ENCODE data around the gene GLE1. TPM values are rescaled to one million over a fixed set of nuclear protein-coding genes. Genes with fewer than 3 reads are reported as not detected.

The GLE1 gene
- total and polyA plus RNA-seq, 2 donors (not counting 1 experiment from before 2014, with no cell fraction given) = 11.8 to 30.3 TPM

GRCh38 chr9:128532581-128532980 lies 28.1 kb downstream of the GLE1 start:
- Mint-ChIP-seq H3K4me1 (peaks cover 2% of the 10 kb centered on the region), H3K27ac (peak overlapping the region; percentile 65), H3K27me3 (no peaks in the 10 kb centered on the region), H3K9me3 (ENCODE audit: insufficient read depth) (no peaks in the 10 kb centered on the region), H3K4me3 (no peak overlapping the region)
- H3K4me2 ChIP-seq (replicated peaks; ENCODE audit: low read depth, low read length, poor library complexity, severe bottlenecking) = no peak overlapping the region
- DNase-seq = no peak
- no peak for TF ChIP-seq CTCF (IDR thresholded peaks at IDR 0.05)
- no peak for TF ChIP-seq EZH2 (IDR thresholded peaks at IDR 0.05; ENCODE audit: borderline replicate concordance, insufficient read depth, low read depth, low read length, poor library complexity, severe bottlenecking)
- no peaks in the 10 kb centered on the region for H3K27me3 ChIP-seq (replicated peaks in 1 of 4; ENCODE audit: control extremely low read depth in 1 of 4, control insufficient read depth in 3 of 4, insufficient read depth in 4 of 4, low read length in 3 of 4)
- no peak overlapping the region for H3K27ac ChIP-seq (ENCODE audit: low read length in 2 of 2)
- H3K36me3 ChIP-seq (replicated peaks in 1 of 2; ENCODE audit: control extremely low read depth in 1 of 2, control insufficient read depth in 1 of 2, extremely low read depth in 1 of 2, insufficient read depth in 2 of 2, low read length in 1 of 2) = peaks cover 10 to 66% of the 10 kb centered on the region in 2 experiments
- H3K4me3 ChIP-seq (ENCODE audit: control extremely low read depth in 1 of 5, extremely low read depth in 1 of 5, insufficient read depth in 1 of 5, low read depth in 2 of 5, low read length in 4 of 5) = no peak overlapping the region
- intact Hi-C loops (cut with micrococcal nuclease) = no loop called here
- no peaks in the 10 kb centered on the region for H3K79me2 ChIP-seq (ENCODE audit: control insufficient read depth, insufficient read depth, low read length)
- H2AFZ ChIP-seq (ENCODE audit: insufficient read depth, low read depth, low read length, poor library complexity, severe bottlenecking) = no peak overlapping the region
- no peaks in the 10 kb centered on the region for H3K9me3 ChIP-seq (ENCODE audit: control extremely low read depth in 1 of 3, control insufficient read depth in 2 of 3, insufficient read depth in 1 of 3, low read length in 2 of 3)
- no peak for ATAC-seq (ENCODE audit: low read depth)
- WGBS (ENCODE audit: insufficient coverage) = 92% methylated on average over 2 of the region's 4 CpGs
- H3K9ac ChIP-seq (ENCODE audit: low read length) = no peak overlapping the region
- POLR2A ChIA-PET = no interaction called here
- CTCF ChIA-PET = interaction anchor here (0.7 kb wide), 2 partner anchors 54 to 279 kb away, joined by 3 read pairs; no protein-coding TSS in a partner anchor
- no peaks in the 10 kb centered on the region for H3K4me1 ChIP-seq (ENCODE audit: control insufficient read depth in 2 of 2, insufficient read depth in 2 of 2, low read length in 2 of 2)
- no peaks in the 10 kb centered on the region for H4K20me1 ChIP-seq (ENCODE audit: control insufficient read depth, insufficient read depth, low read length, poor library complexity, severe bottlenecking)

GRCh38 chr9:128540634-128541360 lies 36.3 kb downstream of the GLE1 start:
- ATAC-seq (ENCODE audit: low read depth) = no peak
- no peak for TF ChIP-seq EZH2 (IDR thresholded peaks at IDR 0.05; ENCODE audit: borderline replicate concordance, insufficient read depth, low read depth, low read length, poor library complexity, severe bottlenecking)
- TF ChIP-seq CTCF (IDR thresholded peaks at IDR 0.05) = no peak

More at GRCh38 chr9:128540634-128541360, 36.3 kb downstream of the GLE1 start:
- Mint-ChIP-seq H3K27me3 (no peaks in the 10 kb centered on the region), H3K27ac (no peak overlapping the region), H3K9me3 (ENCODE audit: insufficient read depth) (no peaks in the 10 kb centered on the region), H3K4me1 (no peaks in the 10 kb centered on the region), H3K4me3 (no peak overlapping the region)
- intact Hi-C loops (cut with micrococcal nuclease) = no loop called here
- H3K27me3 ChIP-seq (replicated peaks in 1 of 4; ENCODE audit: control extremely low read depth in 1 of 4, control insufficient read depth in 3 of 4, insufficient read depth in 4 of 4, low read length in 3 of 4) = no peaks in the 10 kb centered on the region
- no peaks in the 10 kb centered on the region for H3K9me3 ChIP-seq (ENCODE audit: control extremely low read depth in 1 of 3, control insufficient read depth in 2 of 3, insufficient read depth in 1 of 3, low read length in 2 of 3)
- H3K4me2 ChIP-seq (replicated peaks; ENCODE audit: low read depth, low read length, poor library complexity, severe bottlenecking) = no peak overlapping the region
- WGBS (ENCODE audit: insufficient coverage) = 100% methylated on average over 1 of the region's 3 CpGs
- no peaks in the 10 kb centered on the region for H4K20me1 ChIP-seq (ENCODE audit: control insufficient read depth, insufficient read depth, low read length, poor library complexity, severe bottlenecking)
- no peak overlapping the region for H3K27ac ChIP-seq (ENCODE audit: low read length in 2 of 2)
- H3K36me3 ChIP-seq (replicated peaks in 1 of 2; ENCODE audit: control extremely low read depth in 1 of 2, control insufficient read depth in 1 of 2, extremely low read depth in 1 of 2, insufficient read depth in 2 of 2, low read length in 1 of 2) = peaks cover 3 to 63% of the 10 kb centered on the region in 2 experiments
- DNase-seq = no peak
- H3K4me3 ChIP-seq (ENCODE audit: control extremely low read depth in 1 of 5, extremely low read depth in 1 of 5, insufficient read depth in 1 of 5, low read depth in 2 of 5, low read length in 4 of 5) = no peak overlapping the region
- ChIA-PET CTCF (no interaction called here), POLR2A (interaction anchor here (0.6 kb wide), 1 partner anchor 467 kb away, joined by 6 read pairs; no protein-coding TSS in a partner anchor)
- no peaks in the 10 kb centered on the region for H3K4me1 ChIP-seq (ENCODE audit: control insufficient read depth in 2 of 2, insufficient read depth in 2 of 2, low read length in 2 of 2)
- H3K79me2 ChIP-seq (ENCODE audit: control insufficient read depth, insufficient read depth, low read length) = no peaks in the 10 kb centered on the region
- no peak overlapping the region for H3K9ac ChIP-seq (ENCODE audit: low read length)
- no peak overlapping the region for H2AFZ ChIP-seq (ENCODE audit: insufficient read depth, low read depth, low read length, poor library complexity, severe bottlenecking)

Data from B cell (primary cell).